ENCODE results near the gene PCDHGA1.

The PCDHGA1 gene

DNA sequence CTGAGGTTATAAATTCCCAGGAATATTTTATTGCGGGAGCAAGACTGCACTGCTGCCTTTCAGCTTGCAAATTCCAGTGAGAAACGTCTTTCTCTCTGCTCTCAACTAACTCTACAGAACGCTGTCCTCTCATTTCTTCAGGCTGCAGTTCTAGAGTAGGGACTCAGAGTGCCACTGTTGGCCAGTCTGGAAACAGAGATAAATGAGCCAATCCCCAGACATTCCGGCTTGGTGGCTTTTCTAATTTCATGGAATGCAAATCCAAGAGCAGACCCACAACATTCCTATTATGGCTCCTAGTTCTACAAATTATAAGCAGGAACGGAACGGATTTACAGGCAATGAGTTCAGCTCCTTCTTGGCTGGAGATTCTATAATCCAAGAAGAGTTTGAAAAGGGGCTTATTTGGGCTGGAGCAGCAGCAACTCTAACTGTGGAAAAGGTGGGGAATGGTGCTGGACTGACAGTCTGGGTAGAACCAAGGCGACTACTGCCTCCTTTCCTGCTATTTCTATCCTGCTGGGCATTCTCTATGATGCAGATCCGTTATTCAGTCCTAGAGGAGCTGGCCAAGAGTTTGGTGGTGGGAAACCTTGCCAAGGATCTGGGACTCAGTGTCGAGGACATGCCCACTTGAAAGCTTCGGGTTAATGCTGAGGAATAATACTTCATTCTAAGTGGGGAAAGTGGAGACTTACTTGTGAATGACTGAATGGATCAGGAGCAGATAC is 109.3 kb downstream of the PCDHGA1 start:
- no peak for DNase-seq (ENCODE audit: extremely low read depth in 1 of 2, low read depth in 1 of 2)

DNA sequence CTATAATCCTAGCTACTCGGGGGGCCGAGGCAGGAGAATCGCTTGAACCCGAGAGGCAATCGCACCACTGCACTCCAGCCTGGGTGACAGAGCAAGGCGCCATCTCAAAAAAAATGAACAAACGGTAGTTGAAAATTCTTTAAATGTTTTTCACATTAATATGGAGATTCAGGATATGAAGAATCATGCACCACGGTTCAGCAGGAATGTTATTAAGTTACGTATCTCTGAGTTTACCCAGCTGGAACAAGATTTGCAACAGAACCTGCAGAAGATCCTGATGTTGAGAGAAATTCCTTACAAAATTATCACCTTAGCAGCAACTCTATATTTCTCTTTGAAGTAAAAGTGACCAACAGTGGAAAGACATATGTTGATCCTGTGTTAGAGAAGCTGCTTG is 110.0 kb downstream of the PCDHGA1 start:
- no peak for DNase-seq (ENCODE audit: extremely low read depth in 1 of 2, low read depth in 1 of 2)

DNA sequence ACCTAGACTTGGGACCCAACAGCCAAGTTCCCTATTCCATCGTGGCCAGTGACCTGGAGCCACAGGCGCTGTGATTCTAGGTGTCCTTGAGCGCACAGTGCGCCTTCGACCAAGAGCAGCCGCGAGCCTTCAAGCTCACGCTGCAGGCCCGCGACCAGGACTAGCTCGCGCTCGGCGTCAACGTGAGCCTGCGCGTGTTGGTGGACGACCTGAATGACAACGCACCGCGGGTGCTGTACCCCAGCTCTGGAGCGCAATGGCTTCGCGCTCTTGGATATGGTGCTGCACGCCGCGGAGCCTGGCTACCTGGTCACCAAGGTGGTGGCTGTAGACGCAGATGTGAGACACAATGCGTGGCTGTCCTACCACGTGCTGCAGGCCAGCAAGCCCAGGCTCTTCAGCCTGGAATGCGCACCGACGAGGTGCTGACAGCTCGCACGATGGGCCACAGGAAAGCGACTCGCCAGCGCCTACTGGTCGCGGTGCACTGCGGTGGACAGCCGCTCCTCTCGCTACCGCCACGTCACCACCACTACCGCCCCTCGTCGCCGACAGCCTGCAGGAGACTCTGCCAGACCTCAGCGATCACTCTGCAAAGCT is 111.4 kb downstream of the PCDHGA1 start:
- DNase-seq (ENCODE audit: extremely low read depth in 1 of 2, low read depth in 1 of 2) = no peak

DNA sequence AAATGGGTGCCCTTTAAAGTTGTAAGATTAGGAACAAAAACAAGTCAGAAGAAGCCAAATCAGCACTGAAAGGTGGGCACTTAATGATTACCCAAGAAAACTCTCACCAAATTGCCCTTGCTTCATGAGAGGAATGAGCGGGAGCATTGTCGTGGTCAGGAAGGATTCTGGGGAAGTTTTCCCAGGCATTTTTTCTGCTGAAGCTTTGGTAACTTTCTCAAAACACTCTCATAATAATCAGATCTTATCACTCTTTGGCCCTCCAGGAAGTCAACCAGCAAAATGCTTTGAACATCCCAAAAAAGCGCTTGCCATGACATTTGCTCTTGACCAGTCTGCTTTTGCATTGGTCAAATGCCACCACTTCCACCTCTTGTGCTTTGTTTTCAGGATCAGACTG is 135.0 kb downstream of the PCDHGA1 start:
- no peak for DNase-seq (ENCODE audit: extremely low read depth in 1 of 2, low read depth in 1 of 2)

DNA sequence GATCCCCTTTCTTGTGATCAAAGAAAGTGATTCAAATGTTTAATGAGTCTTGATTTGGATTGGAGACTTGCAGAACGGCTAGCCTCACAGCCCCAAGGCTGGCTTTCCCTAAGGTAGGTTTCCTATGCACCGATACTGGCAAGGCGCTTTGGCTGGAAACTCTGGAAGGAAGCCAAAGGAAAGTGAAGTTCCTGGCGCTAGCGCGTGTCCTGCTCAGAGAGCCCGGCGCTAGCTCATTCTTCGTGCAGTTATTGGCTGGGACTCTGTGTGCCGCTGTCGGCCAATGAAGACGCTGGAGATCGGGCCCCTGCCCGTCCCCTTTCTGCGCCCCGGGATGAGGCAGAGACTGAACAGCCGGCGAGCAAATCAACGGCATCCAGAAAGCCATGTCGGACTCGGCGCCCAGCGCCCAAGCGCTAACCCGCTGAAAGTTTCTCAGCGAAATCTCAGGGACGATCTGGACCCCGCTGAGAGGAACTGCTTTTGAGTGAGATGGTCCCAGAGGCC is 145.4 kb downstream of the PCDHGA1 start, which contains the start of gene PCDHGC3:
PCDHGC3 (plus strand) TSS at position 342 of the 507 bp plus-strand sequence; CDS start at position 493, 151 bp downstream.
- DNase-seq (ENCODE audit: extremely low read depth in 1 of 2, low read depth in 1 of 2) = peak; percentile 7 to 39

DNA sequence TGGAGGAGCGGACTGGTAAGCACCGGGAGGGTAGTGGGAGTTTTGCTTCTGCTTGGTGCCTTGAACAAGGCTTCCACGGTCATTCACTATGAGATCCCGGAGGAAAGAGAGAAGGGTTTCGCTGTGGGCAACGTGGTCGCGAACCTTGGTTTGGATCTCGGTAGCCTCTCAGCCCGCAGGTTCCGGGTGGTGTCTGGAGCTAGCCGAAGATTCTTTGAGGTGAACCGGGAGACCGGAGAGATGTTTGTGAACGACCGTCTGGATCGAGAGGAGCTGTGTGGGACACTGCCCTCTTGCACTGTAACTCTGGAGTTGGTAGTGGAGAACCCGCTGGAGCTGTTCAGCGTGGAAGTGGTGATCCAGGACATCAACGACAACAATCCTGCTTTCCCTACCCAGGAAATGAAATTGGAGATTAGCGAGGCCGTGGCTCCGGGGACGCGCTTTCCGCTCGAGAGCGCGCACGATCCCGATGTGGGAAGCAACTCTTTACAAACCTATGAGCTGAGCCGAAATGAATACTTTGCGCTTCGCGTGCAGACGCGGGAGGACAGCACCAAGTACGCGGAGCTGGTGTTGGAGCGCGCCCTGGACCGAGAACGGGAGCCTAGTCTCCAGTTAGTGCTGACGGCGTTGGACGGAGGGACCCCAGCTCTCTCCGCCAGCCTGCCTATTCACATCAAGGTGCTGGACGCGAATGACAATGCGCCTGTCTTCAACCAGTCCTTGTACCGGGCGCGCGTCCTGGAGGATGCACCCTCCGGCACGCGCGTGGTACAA is 146.0 kb downstream of the PCDHGA1 start:
- DNase-seq (ENCODE audit: extremely low read depth in 1 of 2, low read depth in 1 of 2) = no peak

DNA sequence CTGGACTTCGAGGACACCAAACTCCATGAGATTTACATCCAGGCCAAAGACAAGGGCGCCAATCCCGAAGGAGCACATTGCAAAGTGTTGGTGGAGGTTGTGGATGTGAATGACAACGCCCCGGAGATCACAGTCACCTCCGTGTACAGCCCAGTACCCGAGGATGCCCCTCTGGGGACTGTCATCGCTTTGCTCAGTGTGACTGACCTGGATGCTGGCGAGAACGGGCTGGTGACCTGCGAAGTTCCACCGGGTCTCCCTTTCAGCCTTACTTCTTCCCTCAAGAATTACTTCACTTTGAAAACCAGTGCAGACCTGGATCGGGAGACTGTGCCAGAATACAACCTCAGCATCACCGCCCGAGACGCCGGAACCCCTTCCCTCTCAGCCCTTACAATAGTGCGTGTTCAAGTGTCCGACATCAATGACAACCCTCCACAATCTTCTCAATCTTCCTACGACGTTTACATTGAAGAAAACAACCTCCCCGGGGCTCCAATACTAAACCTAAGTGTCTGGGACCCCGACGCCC is 146.8 kb downstream of the PCDHGA1 start:
- DNase-seq (ENCODE audit: extremely low read depth in 1 of 2, low read depth in 1 of 2) = no peak

DNA sequence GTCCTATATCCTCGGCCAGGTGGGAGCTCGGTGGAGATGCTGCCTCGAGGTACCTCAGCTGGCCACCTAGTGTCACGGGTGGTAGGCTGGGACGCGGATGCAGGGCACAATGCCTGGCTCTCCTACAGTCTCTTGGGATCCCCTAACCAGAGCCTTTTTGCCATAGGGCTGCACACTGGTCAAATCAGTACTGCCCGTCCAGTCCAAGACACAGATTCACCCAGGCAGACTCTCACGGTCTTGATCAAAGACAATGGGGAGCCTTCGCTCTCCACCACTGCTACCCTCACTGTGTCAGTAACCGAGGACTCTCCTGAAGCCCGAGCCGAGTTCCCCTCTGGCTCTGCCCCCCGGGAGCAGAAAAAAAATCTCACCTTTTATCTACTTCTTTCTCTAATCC is 147.5 kb downstream of the PCDHGA1 start:
- no peak for DNase-seq (ENCODE audit: extremely low read depth in 1 of 2, low read depth in 1 of 2)

DNA sequence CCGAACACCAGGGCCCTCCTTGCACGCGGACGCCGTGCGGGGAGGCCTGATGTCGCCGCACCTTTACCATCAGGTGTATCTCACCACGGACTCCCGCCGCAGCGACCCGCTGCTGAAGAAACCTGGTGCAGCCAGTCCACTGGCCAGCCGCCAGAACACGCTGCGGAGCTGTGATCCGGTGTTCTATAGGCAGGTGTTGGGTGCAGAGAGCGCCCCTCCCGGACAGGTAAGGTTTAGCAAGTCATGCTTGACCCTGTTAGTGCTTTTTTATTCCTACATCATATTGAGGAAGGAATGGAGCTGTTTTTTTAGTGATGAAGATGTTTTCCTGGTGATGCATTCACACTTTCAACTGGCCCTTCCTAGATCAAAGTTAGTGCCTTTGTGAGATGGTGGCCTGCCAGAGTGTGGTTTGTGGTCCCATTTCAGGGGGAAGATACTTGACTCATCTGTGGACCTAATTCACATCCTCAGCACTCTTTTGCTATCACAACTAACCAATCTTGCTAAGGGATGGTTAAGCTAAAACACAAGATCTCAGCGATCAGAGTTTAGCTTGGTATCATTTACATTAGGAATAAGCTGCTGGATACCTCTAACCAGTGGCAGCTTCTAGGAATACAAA is 148.1 kb downstream of the PCDHGA1 start:
- DNase-seq (ENCODE audit: extremely low read depth in 1 of 2, low read depth in 1 of 2) = no peak

DNA sequence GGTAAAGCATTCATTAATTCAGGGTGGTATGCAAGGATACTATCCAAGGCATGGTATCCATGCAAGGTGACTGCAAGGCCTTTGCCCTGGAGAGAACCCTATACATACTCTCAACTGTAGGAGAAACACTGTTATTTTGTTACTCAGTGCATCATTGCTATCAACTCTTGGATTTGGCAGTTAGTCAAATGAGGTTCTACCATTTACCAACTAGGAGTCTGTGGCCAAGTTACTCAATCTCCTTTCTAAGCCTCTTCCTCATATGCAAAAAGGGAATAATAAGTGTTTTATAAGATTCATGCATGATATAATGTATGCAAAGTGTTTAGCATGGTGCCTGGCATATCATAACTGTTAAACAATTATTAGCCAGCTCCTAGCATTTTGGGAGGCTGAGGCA is 149.5 kb downstream of the PCDHGA1 start:
- DNase-seq (ENCODE audit: extremely low read depth in 1 of 2, low read depth in 1 of 2) = no peak

DNA sequence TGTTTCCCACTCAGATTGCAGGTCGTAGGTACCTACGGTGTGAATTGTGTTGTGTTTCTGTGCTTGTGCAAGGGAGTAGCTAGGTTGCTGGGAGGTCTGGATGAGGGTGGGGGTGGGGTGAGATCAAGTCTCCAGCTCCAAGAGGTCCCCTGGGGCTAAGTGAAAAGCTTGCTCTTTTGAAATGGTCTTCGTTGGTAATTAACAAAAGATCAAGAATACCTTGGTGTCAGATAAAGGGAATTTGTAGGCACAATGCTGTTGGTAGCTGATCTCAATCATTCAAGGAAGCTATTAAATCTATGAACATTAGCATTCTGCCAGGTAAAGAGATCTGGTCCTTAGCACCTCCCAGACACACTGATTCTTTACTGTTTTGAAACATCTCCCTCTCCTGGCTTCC is 153.6 kb downstream of the PCDHGA1 start:
- DNase-seq (ENCODE audit: extremely low read depth in 1 of 2, low read depth in 1 of 2) = no peak

DNA sequence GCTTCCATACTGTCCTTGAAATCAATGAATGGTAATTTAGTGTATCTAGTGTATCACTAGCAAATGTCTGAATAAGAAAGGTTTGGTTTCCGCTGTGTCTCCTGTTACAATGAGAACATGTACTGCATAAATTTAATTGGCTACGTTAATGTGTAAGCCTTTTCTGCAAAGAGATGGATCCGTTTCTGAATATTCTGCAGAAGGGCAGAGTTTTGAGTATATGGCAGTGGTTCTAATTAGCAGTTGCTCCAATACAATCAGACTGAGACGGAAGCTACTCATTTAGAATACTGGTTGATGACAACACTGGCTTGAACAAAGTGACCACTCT is 154.0 kb downstream of the PCDHGA1 start:
- DNase-seq (ENCODE audit: extremely low read depth in 1 of 2, low read depth in 1 of 2) = no peak

DNA sequence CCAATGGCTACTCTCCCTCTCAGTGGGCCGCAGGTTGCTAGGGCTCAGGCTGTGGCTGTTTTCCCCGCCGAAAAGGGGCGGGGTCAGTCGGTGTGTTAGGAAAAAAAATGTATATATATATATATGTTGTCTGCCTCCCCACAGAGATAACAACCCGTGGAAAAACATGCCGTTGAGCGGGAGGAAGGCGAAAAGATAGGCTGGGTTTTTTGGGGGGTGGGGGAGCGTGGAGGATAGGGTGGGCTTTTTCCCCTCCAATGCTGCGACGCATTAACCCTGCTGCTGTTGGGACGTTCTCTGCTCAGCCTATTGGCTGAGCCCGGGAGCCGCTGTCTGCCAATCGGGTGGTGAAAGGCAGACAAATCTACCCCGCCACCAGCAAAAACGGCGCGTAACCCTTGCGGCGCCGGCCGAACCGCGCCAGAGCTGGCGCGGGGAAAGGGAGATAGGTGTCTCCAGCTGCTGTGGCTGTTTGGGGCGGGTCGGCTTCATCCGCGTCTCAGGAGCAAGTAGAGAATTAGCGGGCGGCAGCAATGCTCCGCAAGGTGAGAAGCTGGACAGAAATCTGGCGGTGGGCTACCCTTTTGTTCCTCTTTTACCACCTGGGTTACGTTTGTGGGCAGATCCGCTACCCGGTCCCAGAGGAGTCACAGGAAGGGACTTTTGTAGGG is 154.5 kb downstream of the PCDHGA1 start, which contains the start of gene PCDHGC4:
PCDHGC4 (plus strand) TSS at position 390 of the 671 bp plus-strand sequence; CDS start at position 534, 144 bp downstream.
- DNase-seq (ENCODE audit: extremely low read depth in 1 of 2, low read depth in 1 of 2) = no peak

DNA sequence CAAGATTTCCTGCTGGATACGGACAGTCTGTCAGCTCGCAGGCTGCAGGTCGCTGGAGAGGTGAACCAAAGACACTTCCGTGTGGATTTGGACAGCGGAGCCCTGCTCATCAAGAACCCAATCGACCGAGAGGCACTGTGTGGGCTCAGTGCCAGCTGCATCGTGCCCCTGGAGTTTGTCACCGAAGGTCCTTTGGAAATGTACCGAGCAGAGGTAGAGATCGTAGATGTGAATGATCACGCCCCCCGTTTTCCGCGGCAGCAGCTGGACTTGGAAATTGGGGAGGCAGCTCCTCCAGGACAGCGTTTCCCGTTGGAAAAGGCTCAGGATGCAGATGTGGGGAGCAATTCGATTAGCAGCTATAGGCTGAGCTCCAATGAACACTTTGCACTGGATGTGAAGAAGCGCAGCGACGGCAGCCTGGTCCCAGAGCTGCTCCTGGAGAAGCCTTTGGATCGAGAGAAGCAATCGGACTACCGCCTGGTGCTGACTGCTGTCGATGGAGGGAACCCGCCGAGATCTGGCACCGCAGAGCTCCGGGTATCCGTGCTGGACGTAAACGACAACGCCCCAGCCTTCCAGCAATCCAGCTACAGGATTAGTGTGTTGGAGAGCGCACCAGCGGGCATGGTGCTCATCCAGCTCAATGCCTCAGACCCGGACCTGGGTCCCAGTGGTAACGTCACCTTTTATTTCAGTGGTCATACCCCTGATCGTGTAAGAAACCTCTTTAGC is 155.2 kb downstream of the PCDHGA1 start:
- no peak for DNase-seq (ENCODE audit: extremely low read depth in 1 of 2, low read depth in 1 of 2)

DNA sequence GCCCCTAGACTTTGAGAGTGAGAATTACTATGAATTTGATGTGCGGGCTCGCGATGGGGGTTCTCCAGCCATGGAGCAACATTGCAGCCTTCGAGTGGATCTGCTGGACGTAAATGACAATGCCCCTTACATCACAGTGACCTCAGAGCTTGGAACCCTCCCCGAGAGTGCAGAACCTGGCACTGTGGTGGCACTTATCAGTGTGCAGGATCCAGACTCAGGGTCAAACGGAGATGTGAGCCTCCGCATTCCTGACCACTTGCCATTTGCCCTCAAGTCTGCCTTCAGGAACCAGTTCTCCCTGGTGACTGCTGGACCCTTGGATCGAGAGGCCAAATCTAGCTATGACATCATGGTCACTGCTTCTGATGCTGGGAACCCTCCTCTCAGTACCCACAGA is 155.8 kb downstream of the PCDHGA1 start:
- no peak for DNase-seq (ENCODE audit: extremely low read depth in 1 of 2, low read depth in 1 of 2)

DNA sequence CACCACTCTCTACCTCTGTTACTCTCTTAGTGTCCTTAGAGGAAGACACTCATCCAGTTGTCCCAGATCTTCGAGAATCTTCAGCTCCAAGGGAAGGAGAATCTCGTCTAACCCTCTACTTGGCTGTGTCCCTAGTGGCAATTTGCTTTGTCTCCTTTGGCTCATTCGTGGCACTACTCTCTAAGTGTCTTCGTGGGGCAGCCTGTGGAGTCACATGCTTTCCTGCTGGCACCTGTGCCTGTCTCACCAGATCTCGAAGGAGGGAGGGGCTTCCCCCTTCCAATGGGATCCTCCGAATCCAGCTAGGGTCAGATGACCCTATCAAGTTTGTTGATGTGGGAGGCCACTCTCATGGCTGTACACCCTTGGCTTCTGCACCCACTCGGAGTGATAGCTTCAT is 156.8 kb downstream of the PCDHGA1 start:
- no peak for DNase-seq (ENCODE audit: extremely low read depth in 1 of 2, low read depth in 1 of 2)

DNA sequence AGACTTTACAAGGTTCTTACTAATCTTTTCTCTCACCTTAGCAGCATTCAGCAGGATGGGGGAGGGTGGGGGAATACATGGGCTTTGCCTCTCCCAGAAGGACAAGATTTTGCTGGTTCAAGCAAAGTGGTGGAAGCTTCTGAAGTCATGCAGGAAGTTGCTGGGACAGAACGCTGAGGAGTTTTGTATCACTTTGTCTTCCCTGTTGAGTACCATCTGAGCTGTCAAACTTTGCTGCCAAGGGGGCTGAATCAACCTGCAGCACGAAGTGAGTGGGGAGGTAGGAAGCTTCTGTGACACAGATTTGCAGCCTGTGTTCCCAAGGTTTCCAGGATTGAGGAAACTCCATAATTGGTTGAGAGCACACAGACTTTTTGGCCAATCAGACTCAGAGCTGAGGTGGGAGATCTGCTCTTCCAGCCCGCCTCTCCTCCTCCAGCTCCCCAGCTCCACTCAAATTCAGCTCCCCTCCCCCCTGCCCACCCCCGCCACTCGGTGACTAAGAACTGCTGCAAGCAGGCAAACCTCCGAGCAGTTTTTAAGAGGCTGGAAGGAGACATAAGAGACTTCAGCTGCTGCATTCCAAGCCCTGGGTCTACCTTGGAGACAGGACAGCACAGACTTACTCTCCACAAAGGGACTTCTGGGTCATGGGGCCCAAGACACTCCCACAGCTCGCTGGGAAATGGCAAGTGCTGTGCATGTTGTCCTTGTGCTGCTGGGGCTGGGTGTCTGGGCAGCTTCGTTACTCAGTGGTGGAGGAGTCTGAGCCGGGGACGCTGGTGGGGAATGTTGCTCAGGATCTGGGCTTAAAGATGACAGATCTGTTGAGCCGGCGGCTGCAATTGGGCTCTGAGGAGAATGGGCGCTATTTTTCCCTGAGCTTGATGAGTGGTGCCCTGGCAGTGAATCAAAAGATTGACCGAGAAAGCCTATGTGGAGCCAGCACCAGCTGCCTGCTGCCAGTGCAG is 158.6 kb downstream of the PCDHGA1 start, which contains the start of gene PCDHGC5:
PCDHGC5 (plus strand) TSS at position 491 of the 971 bp plus-strand sequence; CDS start at position 651, 160 bp downstream.
- no peak for DNase-seq (ENCODE audit: extremely low read depth in 1 of 2, low read depth in 1 of 2)

DNA sequence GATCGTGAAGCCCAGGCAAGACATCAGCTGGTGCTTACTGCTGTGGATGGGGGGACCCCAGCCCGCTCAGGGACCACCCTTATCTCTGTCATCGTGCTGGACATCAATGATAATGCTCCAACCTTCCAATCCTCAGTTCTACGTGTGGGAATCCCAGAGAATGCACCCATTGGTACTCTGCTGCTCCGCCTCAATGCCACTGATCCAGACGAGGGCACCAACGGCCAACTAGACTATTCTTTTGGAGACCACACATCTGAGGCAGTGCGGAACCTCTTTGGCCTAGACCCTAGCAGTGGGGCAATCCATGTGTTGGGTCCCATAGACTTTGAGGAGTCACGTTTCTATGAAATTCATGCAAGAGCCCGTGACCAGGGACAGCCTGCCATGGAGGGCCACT is 159.5 kb downstream of the PCDHGA1 start:
- no peak for DNase-seq (ENCODE audit: extremely low read depth in 1 of 2, low read depth in 1 of 2)

Measured in stimulated activated CD8-positive, alpha-beta memory T cell treated with anti-CD3 and anti-CD28 coated beads, Interleukin-7, amount 100 ng/mL, for 48 hours (primary cell).